ENCODE results near the gene RPS2.

DNA sequence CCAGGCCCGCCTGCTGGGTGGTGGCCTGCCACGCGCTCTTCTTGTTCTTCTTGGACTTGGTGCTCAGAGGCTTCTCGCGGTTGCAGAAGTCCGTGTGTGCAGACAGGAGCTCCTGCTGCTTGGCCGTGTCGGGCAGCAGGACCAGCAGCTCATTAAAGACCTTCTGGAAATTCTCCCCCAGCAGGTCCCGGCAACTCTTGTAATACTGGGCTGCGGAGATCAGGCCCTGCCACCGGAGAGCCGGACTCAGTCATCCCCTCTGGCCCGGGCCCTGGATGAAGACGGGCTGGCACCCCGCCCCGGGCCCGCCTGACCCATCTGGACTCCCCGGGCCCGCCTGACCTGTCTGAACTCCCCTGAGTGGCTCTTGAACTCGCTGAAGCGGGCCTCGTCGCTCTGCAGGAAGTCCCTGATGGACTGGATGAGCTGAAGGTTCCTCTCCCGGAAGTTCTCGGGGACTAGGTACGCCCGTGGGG lies 33.8 kb upstream of the RPS2 start:
- TF ChIP-seq, protein P1, sequence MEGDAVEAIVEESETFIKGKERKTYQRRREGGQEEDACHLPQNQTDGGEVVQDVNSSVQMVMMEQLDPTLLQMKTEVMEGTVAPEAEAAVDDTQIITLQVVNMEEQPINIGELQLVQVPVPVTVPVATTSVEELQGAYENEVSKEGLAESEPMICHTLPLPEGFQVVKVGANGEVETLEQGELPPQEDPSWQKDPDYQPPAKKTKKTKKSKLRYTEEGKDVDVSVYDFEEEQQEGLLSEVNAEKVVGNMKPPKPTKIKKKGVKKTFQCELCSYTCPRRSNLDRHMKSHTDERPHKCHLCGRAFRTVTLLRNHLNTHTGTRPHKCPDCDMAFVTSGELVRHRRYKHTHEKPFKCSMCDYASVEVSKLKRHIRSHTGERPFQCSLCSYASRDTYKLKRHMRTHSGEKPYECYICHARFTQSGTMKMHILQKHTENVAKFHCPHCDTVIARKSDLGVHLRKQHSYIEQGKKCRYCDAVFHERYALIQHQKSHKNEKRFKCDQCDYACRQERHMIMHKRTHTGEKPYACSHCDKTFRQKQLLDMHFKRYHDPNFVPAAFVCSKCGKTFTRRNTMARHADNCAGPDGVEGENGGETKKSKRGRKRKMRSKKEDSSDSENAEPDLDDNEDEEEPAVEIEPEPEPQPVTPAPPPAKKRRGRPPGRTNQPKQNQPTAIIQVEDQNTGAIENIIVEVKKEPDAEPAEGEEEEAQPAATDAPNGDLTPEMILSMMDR (IDR thresholded peaks at IDR 0.05; ENCODE audit: low read depth, low read length): no peak
- no peak for TF ChIP-seq POLR2A (IDR thresholded peaks at IDR 0.05; ENCODE audit: extremely low read depth, insufficient read length)
